SU-DHL-6 (cell line): ENCODE measurements around the gene KISS1R.

Experiments
- H2AFZ ChIP-seq: fragments of 200-600 bp; sonication (generic); 2 replicates; pipeline ENCODE4 v1.6.1; 2014; ENCODE audit warnings: low read depth, mild to moderate bottlenecking, moderate library complexity, mixed read lengths, antibody characterized with exemption, low read length; ENCODE audit not compliant: severe bottlenecking
- H3F3A ChIP-seq: fragments of 200-600 bp; shearing (Covaris generic); 2 replicates; pipeline ENCODE4 v1.6.0; 2016; ENCODE audit warnings: antibody characterized with exemption, mild to moderate bottlenecking; ENCODE audit not compliant: insufficient read depth
- H3K27ac ChIP-seq: fragments of 200-600 bp; sonication (generic); 2 replicates; pipeline ENCODE4 v1.5.1; 2016; ENCODE audit warnings: low read depth, mild to moderate bottlenecking, low read length, moderate library complexity, mixed read lengths
- H3K27me3 ChIP-seq: fragments of 200-600 bp; sonication (generic), shearing (Covaris generic); 2 replicates; pipeline ENCODE4 v1.6.0; 2014; ENCODE audit warnings: mild to moderate bottlenecking, low read length
- H3K36me3 ChIP-seq: fragments of 200-600 bp; sonication (generic); 2 replicates; pipeline ENCODE4 v1.6.1; 2014; ENCODE audit warnings: mild to moderate bottlenecking, low read length, mixed read lengths
- H3K4me2 ChIP-seq: fragments of 300-600, 200-600 bp; shearing (Covaris generic), sonication (generic); 2 replicates; pipeline ENCODE4 v1.6.0; 2014; ENCODE audit warnings: low read length, low read depth, mild to moderate bottlenecking; ENCODE audit not compliant: poor library complexity, severe bottlenecking
- H3K4me3 ChIP-seq: fragments of 200-600 bp; sonication (generic); 2 replicates; pipeline ENCODE4 v1.5.1; 2014; ENCODE audit warnings: antibody characterized with exemption, low read length, mild to moderate bottlenecking, mixed read lengths; ENCODE audit not compliant: insufficient read depth, poor library complexity, severe bottlenecking
- H3K79me2 ChIP-seq: fragments of 200-600 bp; sonication (generic); 2 replicates; pipeline ENCODE4 v1.6.1; 2014; ENCODE audit warnings: mild to moderate bottlenecking, low read length, moderate library complexity; ENCODE audit not compliant: insufficient read depth
- H3K9ac ChIP-seq: fragments of 200-600 bp; sonication (generic); 2 replicates; pipeline ENCODE4 v1.7.0; 2014; ENCODE audit warnings: mild to moderate bottlenecking, low read length
- H3K9me2 ChIP-seq: fragments of 200-600 bp; sonication (generic); replicated peaks from 2 replicates; pipeline ENCODE4 v1.6.1; 2014; ENCODE audit warnings: low read length; ENCODE audit not compliant: insufficient read depth
- H3K9me3 ChIP-seq: fragments of 200-600 bp; sonication (generic); 2 replicates; pipeline ENCODE4 v1.6.1; 2014; ENCODE audit warnings: low read length, mixed read lengths; ENCODE audit not compliant: insufficient read depth
- H4K20me1 ChIP-seq: fragments of 200-600 bp; sonication (generic); 2 replicates; pipeline ENCODE4 v1.6.1; 2014; ENCODE audit warnings: low read depth, mild to moderate bottlenecking, antibody characterized with exemption, low read length, moderate library complexity, mixed read lengths
- EZH2phosphoT487 ChIP-seq: fragments of 200-600 bp; sonication (generic), shearing (Covaris generic); conservative IDR thresholded peaks from 2 replicates; pipeline ENCODE4 v1.6.1; 2018; ENCODE audit warnings: mild to moderate bottlenecking, antibody characterized with exemption, low read length, moderate library complexity, mixed read lengths
- TF ChIP-seq, protein P1 (sequence below): fragments of 200-600 bp; sonication (generic); IDR thresholded peaks from one replicate; pipeline ENCODE4 v1.5.1; 2017; ENCODE audit warnings: antibody characterized with exemption, mild to moderate bottlenecking, low read length, moderate library complexity; ENCODE audit not compliant: insufficient read depth, poor library complexity, severe bottlenecking

The KISS1R gene

GRCh38 chr19:952049-952679, 35.0 kb downstream of the KISS1R start:
- H3K79me2 ChIP-seq = no peaks in the 10 kb centered on the region
- H3K4me3 ChIP-seq = no peak overlapping the region
- H3K9me2 ChIP-seq = no peaks in the 10 kb centered on the region
- H4K20me1 ChIP-seq = no peaks in the 10 kb centered on the region
- no peak overlapping the region for H2AFZ ChIP-seq
- H3K9me3 ChIP-seq = no peaks in the 10 kb centered on the region
- H3K27me3 ChIP-seq = no peaks in the 10 kb centered on the region
- H3K27ac ChIP-seq = no peak overlapping the region
- no peak overlapping the region for H3K9ac ChIP-seq
- H3K36me3 ChIP-seq = no peaks in the 10 kb centered on the region
- no peak overlapping the region for H3K4me2 ChIP-seq
- no peaks in the 10 kb centered on the region for H3F3A ChIP-seq
- no peak for TF ChIP-seq EZH2phosphoT487
- TF ChIP-seq, protein P1, sequence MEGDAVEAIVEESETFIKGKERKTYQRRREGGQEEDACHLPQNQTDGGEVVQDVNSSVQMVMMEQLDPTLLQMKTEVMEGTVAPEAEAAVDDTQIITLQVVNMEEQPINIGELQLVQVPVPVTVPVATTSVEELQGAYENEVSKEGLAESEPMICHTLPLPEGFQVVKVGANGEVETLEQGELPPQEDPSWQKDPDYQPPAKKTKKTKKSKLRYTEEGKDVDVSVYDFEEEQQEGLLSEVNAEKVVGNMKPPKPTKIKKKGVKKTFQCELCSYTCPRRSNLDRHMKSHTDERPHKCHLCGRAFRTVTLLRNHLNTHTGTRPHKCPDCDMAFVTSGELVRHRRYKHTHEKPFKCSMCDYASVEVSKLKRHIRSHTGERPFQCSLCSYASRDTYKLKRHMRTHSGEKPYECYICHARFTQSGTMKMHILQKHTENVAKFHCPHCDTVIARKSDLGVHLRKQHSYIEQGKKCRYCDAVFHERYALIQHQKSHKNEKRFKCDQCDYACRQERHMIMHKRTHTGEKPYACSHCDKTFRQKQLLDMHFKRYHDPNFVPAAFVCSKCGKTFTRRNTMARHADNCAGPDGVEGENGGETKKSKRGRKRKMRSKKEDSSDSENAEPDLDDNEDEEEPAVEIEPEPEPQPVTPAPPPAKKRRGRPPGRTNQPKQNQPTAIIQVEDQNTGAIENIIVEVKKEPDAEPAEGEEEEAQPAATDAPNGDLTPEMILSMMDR = no peak

GRCh38 chr19:952680-953444, 35.7 kb downstream of the KISS1R start:
- H3K79me2 ChIP-seq = no peaks in the 10 kb centered on the region
- no peaks in the 10 kb centered on the region for H3K9me3 ChIP-seq
- no peaks in the 10 kb centered on the region for H4K20me1 ChIP-seq
- no peak overlapping the region for H3K4me2 ChIP-seq
- H3K36me3 ChIP-seq = no peaks in the 10 kb centered on the region
- H2AFZ ChIP-seq = no peak overlapping the region
- H3F3A ChIP-seq = no peaks in the 10 kb centered on the region
- H3K4me3 ChIP-seq = no peak overlapping the region
- H3K9ac ChIP-seq = no peak overlapping the region
- H3K9me2 ChIP-seq = no peaks in the 10 kb centered on the region
- H3K27ac ChIP-seq = no peak overlapping the region
- H3K27me3 ChIP-seq = no peaks in the 10 kb centered on the region
- TF ChIP-seq EZH2phosphoT487 = no peak
- TF ChIP-seq, protein P1 = no peak

GRCh38 chr19:953445-954271, 36.5 kb downstream of the KISS1R start:
- Histone ChIP-seq H3K36me3 (no peaks in the 10 kb centered on the region), H2AFZ (no peak overlapping the region), H3K9ac (no peak overlapping the region), H3K79me2 (no peaks in the 10 kb centered on the region), H3K27me3 (no peaks in the 10 kb centered on the region), H3F3A (no peaks in the 10 kb centered on the region), H3K9me3 (no peaks in the 10 kb centered on the region), H3K4me2 (no peak overlapping the region), H3K9me2 (no peaks in the 10 kb centered on the region), H4K20me1 (no peaks in the 10 kb centered on the region), H3K27ac (no peak overlapping the region), H3K4me3 (no peak overlapping the region)
- TF ChIP-seq, protein P1 = no peak
- TF ChIP-seq EZH2phosphoT487 = no peak
